ENCODE results near the gene FAM131A.

DNA sequence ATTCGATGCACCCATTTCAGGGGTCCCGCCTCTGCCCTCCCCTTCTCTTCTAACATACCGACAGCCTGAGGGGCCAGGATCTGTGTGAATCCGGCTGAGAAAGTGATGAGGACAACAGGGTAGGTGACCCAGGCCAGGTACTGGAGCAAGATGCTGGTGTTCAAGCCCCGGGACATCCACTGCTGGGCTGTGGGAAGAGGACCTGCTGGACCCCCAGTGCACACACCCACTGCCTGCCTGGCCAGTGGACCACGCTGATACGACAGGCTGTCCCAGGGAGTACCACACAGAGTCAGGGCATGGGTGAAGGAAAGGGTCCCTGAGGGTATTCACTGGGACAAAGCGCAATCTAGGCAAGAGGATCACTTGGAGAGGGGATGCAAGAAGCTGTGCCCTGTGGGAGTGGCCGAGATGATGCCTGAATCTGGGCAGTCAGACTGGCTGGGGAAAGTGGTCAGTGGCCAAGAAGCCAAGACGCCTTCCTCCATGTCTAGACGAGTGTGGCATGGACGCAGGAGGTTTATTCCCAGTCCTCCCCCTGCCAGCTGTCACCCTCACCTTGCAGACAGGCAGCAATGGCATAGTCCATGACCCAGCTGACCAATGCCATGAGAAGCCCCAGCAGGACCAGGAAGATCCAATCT is 20.8 kb downstream of the FAM131A start:
- TF ChIP-seq POLR2AphosphoS5 (IDR thresholded peaks at IDR 0.05) = no peak
- TF ChIP-seq, protein P1, sequence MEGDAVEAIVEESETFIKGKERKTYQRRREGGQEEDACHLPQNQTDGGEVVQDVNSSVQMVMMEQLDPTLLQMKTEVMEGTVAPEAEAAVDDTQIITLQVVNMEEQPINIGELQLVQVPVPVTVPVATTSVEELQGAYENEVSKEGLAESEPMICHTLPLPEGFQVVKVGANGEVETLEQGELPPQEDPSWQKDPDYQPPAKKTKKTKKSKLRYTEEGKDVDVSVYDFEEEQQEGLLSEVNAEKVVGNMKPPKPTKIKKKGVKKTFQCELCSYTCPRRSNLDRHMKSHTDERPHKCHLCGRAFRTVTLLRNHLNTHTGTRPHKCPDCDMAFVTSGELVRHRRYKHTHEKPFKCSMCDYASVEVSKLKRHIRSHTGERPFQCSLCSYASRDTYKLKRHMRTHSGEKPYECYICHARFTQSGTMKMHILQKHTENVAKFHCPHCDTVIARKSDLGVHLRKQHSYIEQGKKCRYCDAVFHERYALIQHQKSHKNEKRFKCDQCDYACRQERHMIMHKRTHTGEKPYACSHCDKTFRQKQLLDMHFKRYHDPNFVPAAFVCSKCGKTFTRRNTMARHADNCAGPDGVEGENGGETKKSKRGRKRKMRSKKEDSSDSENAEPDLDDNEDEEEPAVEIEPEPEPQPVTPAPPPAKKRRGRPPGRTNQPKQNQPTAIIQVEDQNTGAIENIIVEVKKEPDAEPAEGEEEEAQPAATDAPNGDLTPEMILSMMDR (IDR thresholded peaks at IDR 0.05) = no peak
